ENCODE data around the gene GTF3A. TPM values are rescaled to one million over a fixed set of nuclear protein-coding genes. Genes with fewer than 3 reads are reported as not detected.
A peak's percentile ranks its signal among the peaks of the same experiment; 100 is the strongest.

Gene GTF3A
- total and polyA plus RNA-seq, 7 donors = 141 to 285 (median 201) TPM

DNA sequence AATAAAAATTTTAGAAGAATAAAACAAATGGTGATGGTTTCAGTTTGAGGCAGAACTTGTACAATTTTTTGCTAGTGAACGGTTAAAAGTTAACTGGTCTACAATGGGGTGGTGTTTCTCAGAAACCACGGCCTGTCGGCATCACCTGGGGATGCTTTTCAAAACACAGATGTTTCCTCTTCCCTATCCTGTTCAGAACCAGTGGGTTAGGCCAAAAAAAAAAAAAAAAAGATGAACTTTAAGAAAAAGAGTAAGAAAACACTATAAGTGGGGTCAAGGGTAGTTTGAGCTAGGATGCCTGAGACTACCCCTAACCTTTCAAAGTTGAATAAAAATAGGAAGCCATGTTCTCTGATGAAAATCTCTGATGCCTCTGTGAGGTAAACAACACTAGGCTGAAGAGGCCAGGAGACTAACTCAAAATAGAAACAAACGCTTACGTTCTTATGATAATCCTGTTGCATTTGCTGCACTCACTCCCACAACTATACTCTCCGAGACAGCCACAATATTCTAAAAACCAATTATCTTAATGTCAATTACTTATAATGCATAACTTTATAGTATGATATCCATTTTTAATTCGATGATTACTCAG is 22.7 kb downstream of the GTF3A start:
- Histone ChIP-seq H3K36me3 (ENCODE audit: insufficient read depth in 1 of 2, low read depth in 1 of 2) (peaks cover 0 to 20% of the 10 kb centered on the region in 2 donors), H3K27ac (peak overlapping the region; percentile 99), H3K4me3 (peak overlapping the region; percentile 17), H3K27me3 (ENCODE audit: insufficient read depth in 3 of 3, low read length in 2 of 3) (no peaks in the 10 kb centered on the region), H3K4me1 (peaks cover 38% of the 10 kb centered on the region), H3K9me3 (no peaks in the 10 kb centered on the region)
- intact Hi-C loops (cut with DNase I) = no loop called here
- TF ChIP-seq, protein P1, sequence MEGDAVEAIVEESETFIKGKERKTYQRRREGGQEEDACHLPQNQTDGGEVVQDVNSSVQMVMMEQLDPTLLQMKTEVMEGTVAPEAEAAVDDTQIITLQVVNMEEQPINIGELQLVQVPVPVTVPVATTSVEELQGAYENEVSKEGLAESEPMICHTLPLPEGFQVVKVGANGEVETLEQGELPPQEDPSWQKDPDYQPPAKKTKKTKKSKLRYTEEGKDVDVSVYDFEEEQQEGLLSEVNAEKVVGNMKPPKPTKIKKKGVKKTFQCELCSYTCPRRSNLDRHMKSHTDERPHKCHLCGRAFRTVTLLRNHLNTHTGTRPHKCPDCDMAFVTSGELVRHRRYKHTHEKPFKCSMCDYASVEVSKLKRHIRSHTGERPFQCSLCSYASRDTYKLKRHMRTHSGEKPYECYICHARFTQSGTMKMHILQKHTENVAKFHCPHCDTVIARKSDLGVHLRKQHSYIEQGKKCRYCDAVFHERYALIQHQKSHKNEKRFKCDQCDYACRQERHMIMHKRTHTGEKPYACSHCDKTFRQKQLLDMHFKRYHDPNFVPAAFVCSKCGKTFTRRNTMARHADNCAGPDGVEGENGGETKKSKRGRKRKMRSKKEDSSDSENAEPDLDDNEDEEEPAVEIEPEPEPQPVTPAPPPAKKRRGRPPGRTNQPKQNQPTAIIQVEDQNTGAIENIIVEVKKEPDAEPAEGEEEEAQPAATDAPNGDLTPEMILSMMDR (IDR thresholded peaks at IDR 0.05) = no peak
- DNase-seq (no peak), ATAC-seq (no peak)
- WGBS, 3 donors = 25 to 31% (median 29%) methylated on average over 7 of the region's 7 CpGs

DNA sequence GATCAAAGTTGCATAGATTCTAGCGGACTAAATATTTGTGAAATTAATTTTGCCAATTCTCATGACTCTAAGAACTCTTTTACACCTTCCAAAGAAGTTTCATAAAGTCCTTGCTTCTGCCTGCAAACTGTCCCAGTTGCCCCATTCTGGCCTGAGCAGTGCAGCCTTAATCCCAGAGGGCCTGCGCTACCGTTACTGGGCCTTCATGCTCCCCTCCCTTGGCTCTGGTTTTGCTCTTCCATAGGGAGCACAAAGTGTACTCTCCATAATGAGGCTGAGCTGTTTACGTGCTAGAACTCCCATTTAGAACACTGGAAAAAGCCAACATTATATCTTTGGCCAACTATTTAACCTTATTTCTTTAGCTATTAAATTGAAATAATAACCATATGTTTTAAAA is 23.9 kb downstream of the GTF3A start:
- Histone ChIP-seq H3K9me3 (no peaks in the 10 kb centered on the region), H3K4me3 (peak overlapping the region; percentile 95), H3K36me3 (ENCODE audit: insufficient read depth in 1 of 2, low read depth in 1 of 2) (peaks cover 0 to 14% of the 10 kb centered on the region in 2 donors), H3K27me3 (ENCODE audit: insufficient read depth in 3 of 3, low read length in 2 of 3) (no peaks in the 10 kb centered on the region), H3K4me1 (peaks cover 38% of the 10 kb centered on the region), H3K27ac (peak overlapping the region; percentile 99)
- ATAC-seq (no peak), DNase-seq (no peak)
- TF ChIP-seq, protein P1 (IDR thresholded peaks at IDR 0.05) = no peak
- intact Hi-C loops (cut with DNase I) = no loop called here
- 30 to 60% (median 59%) methylated on average over 4 of the region's 4 CpGs for whole genome bisulfite sequencing, 3 donors

DNA sequence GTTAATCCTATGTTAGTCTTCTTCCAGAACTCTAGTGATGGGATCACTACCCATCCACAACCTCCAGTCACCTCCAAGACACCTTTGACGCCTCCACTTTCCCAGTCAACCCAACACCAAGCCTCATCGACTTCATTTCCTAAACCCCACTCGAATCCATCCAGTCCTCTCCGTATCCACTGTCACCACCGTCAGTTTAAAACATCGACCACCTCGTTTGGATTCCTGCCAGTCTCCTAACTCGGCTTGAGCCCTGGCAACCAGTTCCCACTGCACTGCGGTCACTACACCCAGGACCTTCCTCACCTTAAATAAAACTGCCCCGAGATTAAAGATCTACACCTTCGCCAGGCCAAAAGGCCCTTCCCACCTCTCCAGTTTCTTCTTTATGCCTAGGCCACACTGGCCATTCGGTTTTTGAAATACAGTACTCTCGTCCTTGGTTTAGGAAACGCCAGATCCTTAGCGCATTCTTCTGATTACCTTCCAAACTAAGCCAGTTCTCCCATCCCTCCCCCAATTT is 24.7 kb downstream of the GTF3A start:
- TF ChIP-seq, protein P1 (IDR thresholded peaks at IDR 0.05) = no peak
- Histone ChIP-seq H3K4me1 (peaks cover 38% of the 10 kb centered on the region), H3K27ac (peak overlapping the region; percentile 99), H3K36me3 (ENCODE audit: insufficient read depth in 1 of 2, low read depth in 1 of 2) (peaks cover 0 to 10% of the 10 kb centered on the region in 2 donors), H3K4me3 (peak overlapping the region; percentile 95), H3K27me3 (ENCODE audit: insufficient read depth in 3 of 3, low read length in 2 of 3) (no peaks in the 10 kb centered on the region), H3K9me3 (no peaks in the 10 kb centered on the region)
- ATAC-seq (no peak), DNase-seq (no peak)
- 40 to 46% (median 42%) methylated on average over 15 of the region's 15 CpGs for WGBS, 3 donors
- intact Hi-C loops (cut with DNase I) = no loop called here

DNA sequence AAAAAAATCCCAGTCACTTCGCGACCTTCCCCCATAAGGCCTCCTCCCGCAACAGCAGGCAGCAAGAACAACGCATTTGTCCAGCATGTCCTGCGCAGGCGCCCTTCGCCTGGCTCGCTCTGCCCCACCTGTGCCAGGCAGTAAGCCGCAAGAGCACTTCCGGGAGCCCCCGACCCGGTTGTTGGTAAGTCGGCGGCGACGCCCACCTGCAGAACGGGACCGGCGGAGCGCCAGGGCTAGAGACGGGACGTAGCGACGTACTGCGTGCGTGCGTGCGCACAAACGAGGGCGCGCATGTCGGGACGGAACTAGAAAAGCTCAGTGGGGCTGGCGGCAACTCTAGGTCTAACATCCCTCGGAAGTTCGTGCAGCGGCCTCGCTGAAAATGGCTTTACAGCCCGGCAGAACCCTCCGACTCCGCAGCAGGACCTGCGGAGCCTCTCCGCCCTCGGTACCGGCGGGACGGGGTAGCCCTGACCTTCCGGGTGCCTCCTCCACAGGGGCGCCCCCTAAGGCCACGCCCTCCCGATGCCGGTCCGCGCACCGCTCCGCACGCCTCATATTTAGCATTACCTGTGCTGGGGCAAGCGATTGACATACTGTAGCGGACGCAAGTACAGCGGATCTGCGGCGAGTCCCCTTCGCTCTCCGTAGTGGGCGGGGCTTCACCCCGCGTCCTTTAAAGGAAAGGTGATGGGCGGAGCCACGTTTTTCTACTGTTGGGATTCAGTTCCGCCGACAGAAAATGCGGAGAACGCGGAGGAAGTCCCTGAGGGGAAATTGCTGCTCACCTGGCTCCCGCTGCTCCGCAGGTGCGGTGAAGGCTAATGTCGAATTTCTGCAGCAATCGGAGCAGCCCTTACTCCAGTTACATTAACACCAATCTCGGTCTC is 25.8 kb downstream of the GTF3A start, which contains the start of gene MTIF3:
TSS of gene MTIF3 (minus strand) at position 629 of the 893 bp plus-strand sequence. CDS start 10,116 bp downstream, outside the sequence.
- WGBS, 3 donors = 0 to 1% (median 0%) methylated on average over 81 of the region's 81 CpGs
- intact Hi-C loops (cut with DNase I) = loop anchor here (5.0 kb wide), 2 partner anchors 33 to 172 kb away; partner anchors contain the start of genes LNX2 (in 1 of the 2) and POLR1D (in 1 of the 2)
- ATAC-seq (peak; percentile 92 to 95 (median 93)), DNase-seq (peak; percentile 94 to 98)
- TF ChIP-seq, protein P1 (IDR thresholded peaks at IDR 0.05) = no peak
- no peaks in the 10 kb centered on the region for H3K9me3 ChIP-seq
- peak within 1 kb of the TSS; percentile 95 for H3K4me3 ChIP-seq
- peak within 1 kb of the TSS; percentile 99 for H3K27ac ChIP-seq
- H3K27me3 ChIP-seq (ENCODE audit: insufficient read depth in 3 of 3, low read length in 2 of 3) = no peaks in the 10 kb centered on the region
- peaks cover 0 to under 1% of the 10 kb centered on the region in 2 donors for H3K36me3 ChIP-seq (ENCODE audit: insufficient read depth in 1 of 2, low read depth in 1 of 2)
- H3K4me1 ChIP-seq = peaks cover 38% of the 10 kb centered on the region
